Activated CD4-positive, alpha-beta memory T cell treated with anti-CD3 and anti-CD28 coated beads for 36 hours (primary cell): ENCODE results near the gene OPN4. TPM values are rescaled to one million over a fixed set of nuclear protein-coding genes. Genes with fewer than 3 reads are reported as not detected.

Experiments used
- CTCF ChIA-PET: fragments of 350-600 bp; sonication (Branson Sonifier 250); formaldehyde crosslinking; loops from one replicate; lab custom pipeline; 2021; ENCODE audit warnings: antibody characterized with exemption, inconsistent platforms; lab: Charles Lee
- POLR2A ChIA-PET: fragments of 350-600 bp; sonication (Branson Sonifier 250); formaldehyde crosslinking; loops from one replicate; lab custom pipeline; 2021; ENCODE audit warnings: antibody characterized with exemption; lab: Charles Lee
- DNase-seq: peaks from one replicate; pipeline ENCODE4 v3.0.0-alpha.2; 2020
- H3K27ac Mint-ChIP-seq: one replicate; pipeline ENCODE4 v1.8.0; 2021; ENCODE audit warnings: mixed read lengths
- H3K27me3 Mint-ChIP-seq: one replicate; pipeline ENCODE4 v1.8.0; 2021; ENCODE audit warnings: mixed read lengths
- H3K36me3 Mint-ChIP-seq: one replicate; pipeline ENCODE4 v1.8.0; 2021; ENCODE audit warnings: mixed read lengths
- H3K4me1 Mint-ChIP-seq: one replicate; pipeline ENCODE4 v1.8.0; 2021; ENCODE audit warnings: low read depth, mixed read lengths
- H3K4me3 Mint-ChIP-seq: one replicate; pipeline ENCODE4 v1.8.0; 2021; ENCODE audit warnings: mild to moderate bottlenecking, mixed read lengths
- H3K9me3 Mint-ChIP-seq: one replicate; pipeline ENCODE4 v1.8.0; 2021; ENCODE audit warnings: mixed read lengths
- intact Hi-C: fragments of 100-400 bp; cut with micrococcal nuclease; formaldehyde crosslinking; loops from one replicate; pipeline ENCODE4 v1.15.1; 2023
- total RNA-seq, 2 experiments: library from RNA; stranded (reverse); gene quantifications; one replicate each; pipeline ENCODE4 v1.2.3, GENCODE V29; 2021

The OPN4 gene
- total RNA-seq, 2 experiments from 2014 or later = not detected

DNA sequence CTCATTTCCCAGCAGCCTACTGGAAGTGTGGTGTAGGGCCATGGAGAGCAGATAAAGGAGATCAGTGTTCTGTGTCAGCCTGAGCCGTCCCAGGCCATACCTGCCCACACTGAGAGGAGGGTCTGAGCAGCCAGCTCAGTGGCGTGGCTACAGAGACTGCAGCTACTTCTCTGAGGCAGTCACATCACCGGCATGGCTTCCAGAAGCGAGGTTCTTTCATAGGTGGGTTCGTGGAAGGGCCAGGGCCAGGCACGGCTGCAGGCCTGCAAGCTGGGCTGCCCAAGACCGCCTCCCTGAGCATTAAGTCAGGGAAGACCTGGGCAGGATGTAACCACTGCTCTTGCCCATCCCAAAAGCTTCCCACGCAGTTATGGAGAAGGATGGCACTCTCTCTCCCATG lies 48.8 kb downstream of the OPN4 start:
- CTCF ChIA-PET = interaction anchor here (1.0 to 1.3 kb wide), 2 partner anchors 8 to 15 kb away, joined by 4 to 6 read pairs; no protein-coding TSS in a partner anchor
- no peak overlapping the region for H3K27ac Mint-ChIP-seq
- no peak for DNase-seq
- no peaks in the 10 kb centered on the region for H3K4me1 Mint-ChIP-seq
- no peaks in the 10 kb centered on the region for H3K9me3 Mint-ChIP-seq
- intact Hi-C loops = no loop called here
- H3K36me3 Mint-ChIP-seq = no peaks in the 10 kb centered on the region
- POLR2A ChIA-PET = no interaction called here
- H3K4me3 Mint-ChIP-seq = no peak overlapping the region
- no peaks in the 10 kb centered on the region for H3K27me3 Mint-ChIP-seq

DNA sequence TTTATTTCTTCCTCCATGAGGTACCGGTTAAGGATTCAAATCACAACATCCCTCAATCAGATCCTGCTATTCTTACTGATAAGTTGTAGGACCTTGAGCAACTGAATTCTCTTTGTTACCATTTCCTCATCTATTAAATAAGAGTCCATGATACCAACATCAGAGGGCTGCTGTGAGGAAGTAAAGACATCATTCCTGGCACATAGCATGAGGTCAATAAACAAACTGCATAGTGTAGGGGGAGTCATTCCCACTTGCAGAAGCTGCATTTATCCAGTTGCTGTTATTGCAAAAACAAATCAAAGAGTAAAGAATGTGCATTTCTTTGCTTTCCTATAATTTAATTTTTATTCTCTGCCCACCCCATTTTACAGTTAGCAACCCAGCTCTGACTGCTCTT lies 50.8 kb downstream of the OPN4 start:
- ChIA-PET POLR2A (no interaction called here), CTCF (no interaction called here)
- Mint-ChIP-seq H3K4me3 (no peak overlapping the region), H3K4me1 (peaks cover 3% of the 10 kb centered on the region), H3K9me3 (no peaks in the 10 kb centered on the region), H3K27ac (no peak overlapping the region), H3K36me3 (no peaks in the 10 kb centered on the region), H3K27me3 (no peaks in the 10 kb centered on the region)
- no peak for DNase-seq
- intact Hi-C loops = no loop called here

DNA sequence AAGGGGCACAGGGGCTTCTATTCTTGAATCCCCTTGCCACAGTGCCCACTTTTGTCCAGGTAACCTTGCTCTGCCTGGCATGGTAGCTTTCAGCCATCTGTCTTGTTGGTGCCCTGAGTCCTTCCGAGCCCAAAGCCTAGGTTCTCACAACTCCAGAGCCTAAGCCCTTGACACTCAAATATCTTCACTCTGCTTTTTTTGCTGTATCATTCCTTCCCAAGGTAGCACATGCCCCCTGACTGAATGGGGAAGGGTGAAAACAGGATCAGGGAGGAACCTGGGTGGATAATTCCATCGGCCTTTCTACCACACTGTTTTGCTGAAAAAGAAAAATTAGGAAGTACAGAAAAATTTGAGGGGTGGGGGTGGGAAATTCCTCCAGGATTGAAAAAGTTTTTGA lies 51.6 kb downstream of the OPN4 start:
- no peak overlapping the region for H3K27ac Mint-ChIP-seq
- no peaks in the 10 kb centered on the region for H3K9me3 Mint-ChIP-seq
- ChIA-PET POLR2A (no interaction called here), CTCF (no interaction called here)
- H3K4me3 Mint-ChIP-seq = no peak overlapping the region
- intact Hi-C loops = no loop called here
- DNase-seq = no peak
- no peaks in the 10 kb centered on the region for H3K36me3 Mint-ChIP-seq
- H3K4me1 Mint-ChIP-seq = peaks cover 7% of the 10 kb centered on the region
- no peaks in the 10 kb centered on the region for H3K27me3 Mint-ChIP-seq

DNA sequence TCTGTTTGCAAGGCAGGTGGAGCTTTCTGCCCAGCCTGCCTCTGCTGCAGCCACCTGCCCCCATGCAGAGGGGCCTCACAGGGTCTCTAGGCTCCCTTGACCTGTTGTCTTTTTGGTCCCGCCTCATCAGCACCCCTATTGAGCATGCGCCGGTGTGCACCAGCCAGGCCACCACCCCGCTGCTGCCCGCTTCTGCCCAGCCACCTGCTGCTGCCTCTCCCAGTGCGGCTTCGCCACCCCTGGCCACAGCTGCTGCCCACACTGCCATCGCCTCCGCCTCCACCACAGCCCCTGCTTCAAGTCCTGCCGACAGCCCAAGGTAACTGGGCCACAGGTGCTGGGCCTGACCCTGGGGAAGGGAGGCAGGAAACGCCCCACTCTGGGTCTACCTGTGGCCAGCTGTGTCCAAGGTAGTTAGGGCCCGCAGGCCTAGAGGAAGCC lies 52.1 kb downstream of the OPN4 start:
- intact Hi-C loops = no loop called here
- H3K4me3 Mint-ChIP-seq = no peak overlapping the region
- ChIA-PET CTCF (no interaction called here), POLR2A (no interaction called here)
- no peak for DNase-seq
- no peaks in the 10 kb centered on the region for H3K9me3 Mint-ChIP-seq
- H3K4me1 Mint-ChIP-seq = peaks cover 7% of the 10 kb centered on the region
- no peak overlapping the region for H3K27ac Mint-ChIP-seq
- no peaks in the 10 kb centered on the region for H3K36me3 Mint-ChIP-seq
- H3K27me3 Mint-ChIP-seq = no peaks in the 10 kb centered on the region

DNA sequence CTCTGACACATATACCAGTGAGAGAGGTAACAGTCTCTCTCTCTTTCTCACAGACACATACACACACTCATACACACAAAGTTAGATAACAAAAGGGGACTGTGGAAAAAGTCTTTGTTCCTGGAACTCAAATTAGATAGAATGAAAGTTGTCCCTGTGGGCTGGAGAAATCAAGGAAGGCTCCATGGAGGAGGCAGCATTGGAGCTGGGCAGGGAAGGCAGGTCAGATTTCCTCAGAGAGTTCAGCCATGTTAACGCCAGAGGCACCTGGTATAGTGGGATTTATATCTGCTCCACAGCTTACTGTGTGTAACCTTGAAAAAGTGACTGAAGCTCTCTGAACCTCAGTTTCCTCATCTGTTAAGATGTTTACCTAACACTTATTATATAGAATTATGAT lies 52.6 kb downstream of the OPN4 start:
- no peak for DNase-seq
- H3K27ac Mint-ChIP-seq = no peak overlapping the region
- intact Hi-C loops = no loop called here

DNA sequence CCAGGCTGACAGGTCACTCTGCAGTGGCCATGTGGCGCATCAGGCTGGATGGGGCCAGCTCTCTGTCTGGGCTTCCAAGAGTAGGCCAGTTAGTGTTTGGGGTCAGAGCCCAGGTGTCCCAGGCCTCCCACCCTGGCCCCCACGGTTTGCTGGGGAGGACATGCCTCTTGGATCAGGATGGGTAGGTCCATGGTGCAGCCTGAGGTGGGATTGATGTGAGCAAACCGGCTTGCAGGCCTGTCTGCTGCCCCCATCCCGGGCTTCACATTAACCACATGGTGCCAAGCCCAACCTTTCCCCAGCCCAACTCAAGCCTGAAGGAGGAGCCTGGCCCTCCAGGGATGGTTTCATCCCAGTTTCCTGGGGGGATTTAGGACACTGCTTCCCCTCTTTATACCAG lies 53.2 kb downstream of the OPN4 start:
- no peak for DNase-seq
- intact Hi-C loops = no loop called here
- Mint-ChIP-seq H3K27ac (no peak overlapping the region), H3K4me3 (no peak overlapping the region), H3K9me3 (no peaks in the 10 kb centered on the region), H3K4me1 (peaks cover 11% of the 10 kb centered on the region), H3K36me3 (no peaks in the 10 kb centered on the region), H3K27me3 (no peaks in the 10 kb centered on the region)
- ChIA-PET CTCF (interaction anchor here (0.9 kb wide), 1 partner anchor 14 kb away, joined by 5 read pairs; no protein-coding TSS in a partner anchor), POLR2A (no interaction called here)

More for the DNA sequence above, 52.6 kb downstream of the OPN4 start:
- Mint-ChIP-seq H3K36me3 (no peaks in the 10 kb centered on the region), H3K27me3 (no peaks in the 10 kb centered on the region), H3K9me3 (no peaks in the 10 kb centered on the region), H3K4me3 (no peak overlapping the region), H3K4me1 (peaks cover 7% of the 10 kb centered on the region)
- ChIA-PET POLR2A (no interaction called here), CTCF (no interaction called here)

DNA sequence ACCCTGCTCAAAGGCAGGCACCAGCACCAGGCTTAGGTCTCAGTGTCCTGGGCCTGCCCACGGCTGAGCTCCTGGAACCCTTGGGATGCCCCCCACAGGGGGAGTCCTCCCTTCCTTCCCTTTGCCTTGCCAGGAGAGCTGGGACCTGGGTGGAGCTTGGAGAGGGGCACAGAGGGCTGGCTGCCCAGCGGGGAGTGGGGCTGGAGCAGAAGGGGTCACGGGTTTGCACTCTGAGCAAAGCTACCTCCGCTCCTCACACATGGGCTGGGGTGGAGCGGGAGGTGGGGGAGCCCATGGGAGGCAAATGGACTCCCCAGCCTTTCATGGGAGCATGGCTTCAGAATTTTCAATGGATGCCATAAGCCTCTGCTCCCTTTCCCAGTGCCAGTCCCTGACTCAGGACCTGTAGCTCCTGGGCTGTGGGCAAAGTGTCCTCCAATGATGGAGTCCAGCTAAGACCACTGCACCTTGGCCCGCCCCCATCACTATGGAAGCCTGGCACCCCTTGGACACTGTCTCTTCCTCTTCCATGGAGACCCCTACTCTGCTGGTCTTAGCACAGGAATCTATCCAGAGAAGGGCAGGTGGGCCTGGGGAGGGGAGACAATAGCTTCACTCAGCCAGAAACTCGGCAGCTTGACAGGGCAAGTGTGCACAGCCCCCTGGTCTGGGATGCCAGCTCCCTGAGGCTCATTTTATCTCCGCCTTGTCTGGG lies 53.9 kb downstream of the OPN4 start:
- no peak overlapping the region for H3K4me3 Mint-ChIP-seq
- peaks cover 11% of the 10 kb centered on the region for H3K4me1 Mint-ChIP-seq
- POLR2A ChIA-PET = interaction anchor here (0.6 kb wide), 1 partner anchor 50 kb away, joined by 4 read pairs; no protein-coding TSS in a partner anchor
- DNase-seq = no peak
- H3K36me3 Mint-ChIP-seq = no peaks in the 10 kb centered on the region
- intact Hi-C loops = no loop called here
- CTCF ChIA-PET = interaction anchor here (0.6 to 0.9 kb wide), 2 partner anchors 15 to 229 kb away, joined by 4 to 5 read pairs; no protein-coding TSS in a partner anchor
- no peaks in the 10 kb centered on the region for H3K9me3 Mint-ChIP-seq
- no peak overlapping the region for H3K27ac Mint-ChIP-seq
- H3K27me3 Mint-ChIP-seq = no peaks in the 10 kb centered on the region

DNA sequence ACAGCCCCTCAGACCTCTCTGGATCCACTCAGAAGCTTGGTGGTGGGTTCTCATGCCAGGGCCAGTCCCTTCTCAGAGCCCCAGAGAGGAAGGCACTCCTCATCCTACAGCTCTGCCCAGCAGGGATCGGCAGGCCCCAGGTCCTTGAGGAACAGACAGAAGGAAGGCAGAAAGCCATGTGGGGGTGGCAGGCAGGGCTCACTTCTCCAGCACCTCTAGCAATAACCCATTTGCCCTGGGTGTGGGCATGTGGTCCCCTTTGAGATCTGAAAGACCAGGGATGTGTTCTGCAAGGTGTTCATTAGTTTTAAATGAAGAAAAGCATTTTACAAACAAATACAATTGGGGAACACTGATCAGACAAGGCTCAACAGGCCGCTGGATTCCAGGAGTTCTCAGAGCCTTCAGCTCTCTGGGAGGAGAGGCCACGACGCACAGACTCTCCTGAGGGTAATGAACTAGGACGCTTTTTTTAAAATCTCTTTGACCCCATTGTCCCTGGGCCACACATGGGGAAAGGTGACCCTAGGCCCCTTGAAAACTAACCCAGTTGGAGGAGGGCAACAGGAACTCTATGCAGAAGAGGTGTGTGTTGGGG lies 54.5 kb downstream of the OPN4 start:
- no peak for DNase-seq
- Mint-ChIP-seq H3K36me3 (no peaks in the 10 kb centered on the region), H3K4me3 (no peak overlapping the region), H3K4me1 (peaks cover 11% of the 10 kb centered on the region), H3K9me3 (no peaks in the 10 kb centered on the region), H3K27me3 (no peaks in the 10 kb centered on the region), H3K27ac (peak overlapping the region; percentile 29)
- POLR2A ChIA-PET = no interaction called here
- CTCF ChIA-PET = interaction anchor here (0.6 kb wide), 1 partner anchor 228 kb away, joined by 4 read pairs; no protein-coding TSS in a partner anchor
- intact Hi-C loops = no loop called here

DNA sequence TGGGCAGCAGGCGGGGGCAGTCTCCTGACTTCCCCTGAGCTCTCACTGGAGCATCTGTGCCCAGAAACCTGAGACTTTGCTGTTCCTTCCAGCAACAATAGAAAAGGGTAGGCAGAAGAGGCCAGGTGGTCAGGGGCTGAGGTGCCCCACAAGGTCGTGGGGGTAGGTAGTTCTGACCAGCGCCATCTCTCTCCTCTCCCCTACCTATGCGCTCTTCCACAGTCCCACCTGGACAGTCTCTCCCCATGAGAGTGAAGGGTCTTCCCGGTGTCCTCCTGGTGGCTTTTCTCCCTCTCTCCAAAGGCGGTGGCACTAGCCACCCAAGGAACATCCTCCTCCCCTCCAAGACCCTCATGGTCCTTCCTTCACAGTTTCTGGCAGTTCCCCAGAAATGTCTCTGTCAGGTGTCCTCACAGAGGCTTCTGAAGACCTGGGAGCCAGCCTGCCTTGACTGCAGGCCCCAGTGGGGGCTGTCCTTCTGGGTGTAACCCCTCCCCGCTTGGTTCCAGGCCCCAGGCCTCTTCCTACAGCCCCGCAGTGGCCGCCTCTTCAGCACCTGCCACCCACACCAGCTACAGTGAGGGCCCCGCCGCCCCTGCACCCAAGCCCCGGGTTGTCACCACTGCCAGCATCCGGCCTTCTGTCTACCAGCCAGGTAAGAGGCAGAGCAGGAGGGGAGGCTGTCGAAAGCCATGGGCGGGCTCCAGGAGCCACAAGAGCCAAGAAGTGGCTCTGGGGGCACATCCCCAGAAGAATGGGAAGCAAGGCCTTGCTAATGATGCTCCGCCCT lies 55.2 kb downstream of the OPN4 start:
- DNase-seq = no peak
- H3K36me3 Mint-ChIP-seq = no peaks in the 10 kb centered on the region
- no peaks in the 10 kb centered on the region for H3K27me3 Mint-ChIP-seq
- no peak overlapping the region for H3K27ac Mint-ChIP-seq
- intact Hi-C loops = loop anchor here (2.0 to 5.0 kb wide), 3 partner anchors 187 to 385 kb away; partner anchors contain the start of genes GLUD1, SHLD2 and WAPL
- ChIA-PET POLR2A (no interaction called here), CTCF (no interaction called here)
- H3K4me3 Mint-ChIP-seq = peak overlapping the region; percentile 49
- H3K9me3 Mint-ChIP-seq = no peaks in the 10 kb centered on the region
- peaks cover 11% of the 10 kb centered on the region for H3K4me1 Mint-ChIP-seq

DNA sequence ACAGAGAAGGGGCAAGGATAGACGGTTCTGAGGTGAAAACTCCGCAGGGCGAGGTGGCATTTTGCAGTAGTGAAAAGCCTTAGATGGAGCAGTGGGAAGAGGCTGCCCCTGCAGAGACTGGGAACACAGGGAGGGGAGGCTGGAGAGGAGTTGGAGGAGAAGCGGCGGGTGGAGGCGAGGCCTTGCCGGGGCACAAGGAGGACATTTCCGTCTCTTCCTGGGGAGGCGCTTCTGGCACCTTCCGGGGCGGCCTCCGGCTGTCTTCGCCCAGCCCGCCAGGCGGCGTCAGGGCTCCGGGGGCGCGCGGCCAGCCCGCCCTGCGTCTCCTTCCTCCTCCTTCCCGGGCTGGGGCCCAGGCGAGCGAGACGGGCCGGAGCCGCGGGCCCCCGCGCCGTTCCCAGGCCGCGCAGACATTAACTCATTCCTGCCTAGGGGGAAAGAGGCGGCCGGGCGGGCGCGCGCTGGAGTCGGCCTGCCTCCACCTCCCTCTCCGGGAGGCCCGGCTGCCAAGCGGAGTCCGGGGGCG lies 56.7 kb downstream of the OPN4 start:
- Mint-ChIP-seq H3K27ac (peak overlapping the region; percentile 89), H3K4me1 (peaks cover 11% of the 10 kb centered on the region), H3K9me3 (no peaks in the 10 kb centered on the region), H3K27me3 (no peaks in the 10 kb centered on the region), H3K4me3 (peak overlapping the region; percentile 75), H3K36me3 (no peaks in the 10 kb centered on the region)
- intact Hi-C loops = loop anchor here (1.0 to 5.0 kb wide), 5 partner anchors 45 to 384 kb away; partner anchors contain the start of genes BMPR1A, GLUD1, SHLD2 and WAPL
- ChIA-PET POLR2A (interaction anchor here (0.6 to 1.5 kb wide), 4 partner anchors 45 to 310 kb away, joined by 3 to 6 read pairs (median 4); partner anchors contain the start of gene BMPR1A), CTCF (interaction anchor here (1.0 to 1.6 kb wide), 3 partner anchors 17 to 188 kb away, joined by 3 to 10 read pairs (median 7); no protein-coding TSS in a partner anchor)
- peak; percentile 89 for DNase-seq

DNA sequence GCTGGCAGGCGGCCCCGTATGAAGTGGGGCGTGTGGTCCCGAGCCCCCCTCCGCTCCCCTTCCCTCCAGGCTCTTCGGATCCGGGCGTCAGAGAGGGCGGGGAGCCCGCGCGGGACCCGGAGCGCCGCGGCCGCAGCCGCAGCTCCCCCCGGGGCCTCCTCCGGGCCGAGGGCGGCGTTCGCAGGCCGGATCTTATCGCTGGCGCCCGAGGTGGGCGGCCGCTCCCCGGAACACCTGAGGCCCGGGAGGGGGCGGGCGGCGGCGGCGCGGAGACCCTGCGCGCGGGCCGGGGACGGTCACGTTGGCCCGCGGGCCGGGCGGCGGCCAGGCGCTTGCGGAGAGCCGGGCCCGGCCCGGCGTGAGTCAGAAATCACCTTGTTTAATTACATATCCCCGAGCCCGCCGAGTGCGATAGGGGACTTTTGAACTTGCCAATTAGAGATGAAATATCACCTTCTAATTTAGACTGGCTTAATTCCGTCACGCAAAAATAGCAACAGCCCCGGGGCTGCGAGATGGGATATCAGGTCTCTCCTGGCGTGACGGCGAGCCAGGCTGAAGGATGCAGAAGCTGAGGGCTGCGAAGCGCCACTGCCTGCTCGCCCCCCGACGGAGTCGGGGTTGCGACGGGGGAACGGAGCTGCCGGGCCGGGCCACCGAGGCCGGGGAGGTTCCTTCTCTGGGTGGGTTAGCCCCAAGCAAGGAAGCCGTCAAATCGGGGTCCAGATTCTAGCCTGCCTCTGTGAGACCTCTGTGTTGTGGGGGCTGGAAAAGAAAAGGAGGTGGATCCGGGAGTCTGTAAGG lies 57.4 kb downstream of the OPN4 start:
- no peaks in the 10 kb centered on the region for H3K9me3 Mint-ChIP-seq
- POLR2A ChIA-PET = interaction anchor here (0.6 to 1.5 kb wide), 6 partner anchors 44 to 310 kb away, joined by 3 to 6 read pairs (median 4); partner anchors contain the start of gene BMPR1A
- no peaks in the 10 kb centered on the region for H3K36me3 Mint-ChIP-seq
- peak; percentile 66 for DNase-seq
- peak overlapping the region; percentile 88 for H3K27ac Mint-ChIP-seq
- peaks cover 11% of the 10 kb centered on the region for H3K4me1 Mint-ChIP-seq
- no peaks in the 10 kb centered on the region for H3K27me3 Mint-ChIP-seq
- intact Hi-C loops = loop anchor here (1.0 to 5.0 kb wide), 5 partner anchors 45 to 383 kb away; partner anchors contain the start of genes BMPR1A, GLUD1, SHLD2 and WAPL
- peak overlapping the region; percentile 81 for H3K4me3 Mint-ChIP-seq
- CTCF ChIA-PET = interaction anchor here (0.5 to 1.6 kb wide), 6 partner anchors 18 to 189 kb away, joined by 3 to 10 read pairs (median 6); no protein-coding TSS in a partner anchor
